Smooth muscle cell of the coronary artery (primary cell): ENCODE measurements around the gene AGPAT2. TPM values are rescaled to one million over a fixed set of nuclear protein-coding genes. Genes with fewer than 3 reads are reported as not detected.

Source experiments
- total RNA-seq: library from RNA; depleted of rRNA; stranded (reverse); fragments of >200 nt; gene quantifications from 2 replicates; pipeline ENCODE4 v1.2.3, GENCODE V29; 2014; ENCODE audit warnings: low replicate concordance

AGPAT2 gene
- total RNA-seq, result 32.1 and 44.6 TPM in 2 replicates

DNA sequence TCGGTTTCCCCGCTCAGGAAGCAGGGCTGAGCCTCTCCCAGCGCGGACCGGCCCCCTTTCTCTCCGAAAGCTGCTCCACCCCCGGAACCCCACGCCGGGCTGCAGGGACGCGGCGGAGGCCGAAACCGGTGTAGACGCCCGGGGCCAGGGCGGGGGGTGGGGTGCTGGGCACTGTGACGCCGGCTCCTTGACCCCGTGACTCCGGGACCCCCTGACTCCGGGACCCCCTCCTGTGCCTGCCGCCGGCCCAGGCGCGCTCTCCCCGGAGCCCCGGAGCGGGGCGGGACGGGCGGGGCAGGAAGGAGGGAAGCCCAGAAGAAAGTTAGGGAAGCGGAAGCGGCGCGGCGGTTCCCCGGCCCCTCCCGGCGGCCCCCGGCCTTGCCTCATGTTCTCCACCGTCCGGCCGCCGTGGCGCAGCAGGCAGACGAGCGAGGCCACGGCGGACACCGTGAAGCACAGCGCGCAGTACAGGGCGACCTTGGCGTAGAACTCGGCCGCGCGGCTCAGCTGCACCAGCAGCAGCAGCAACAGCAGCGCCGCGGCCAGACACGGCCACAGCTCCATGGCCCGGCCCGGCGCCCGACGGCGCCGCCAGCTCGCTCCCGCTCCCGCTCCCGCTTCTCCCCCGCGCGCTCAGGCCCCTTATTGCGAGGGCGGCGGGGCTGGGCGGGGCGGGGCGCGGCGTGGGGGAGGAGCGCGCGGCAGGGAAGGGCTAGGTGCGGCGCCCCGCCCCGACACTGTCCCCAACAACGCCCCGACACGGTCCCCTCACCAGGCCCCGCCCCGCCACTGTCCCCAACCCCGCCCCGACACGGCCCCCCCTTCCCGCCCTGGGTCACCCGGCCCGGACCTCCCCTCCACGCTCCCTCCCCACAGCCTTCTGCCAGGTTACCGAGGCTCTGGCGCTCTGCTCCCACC is at the start of gene AGPAT2:
Gene AGPAT2, minus strand, starts transcription at position 664 of the 918 bp plus-strand sequence. Its CDS starts 100 bp downstream, at position 564.

DNA sequence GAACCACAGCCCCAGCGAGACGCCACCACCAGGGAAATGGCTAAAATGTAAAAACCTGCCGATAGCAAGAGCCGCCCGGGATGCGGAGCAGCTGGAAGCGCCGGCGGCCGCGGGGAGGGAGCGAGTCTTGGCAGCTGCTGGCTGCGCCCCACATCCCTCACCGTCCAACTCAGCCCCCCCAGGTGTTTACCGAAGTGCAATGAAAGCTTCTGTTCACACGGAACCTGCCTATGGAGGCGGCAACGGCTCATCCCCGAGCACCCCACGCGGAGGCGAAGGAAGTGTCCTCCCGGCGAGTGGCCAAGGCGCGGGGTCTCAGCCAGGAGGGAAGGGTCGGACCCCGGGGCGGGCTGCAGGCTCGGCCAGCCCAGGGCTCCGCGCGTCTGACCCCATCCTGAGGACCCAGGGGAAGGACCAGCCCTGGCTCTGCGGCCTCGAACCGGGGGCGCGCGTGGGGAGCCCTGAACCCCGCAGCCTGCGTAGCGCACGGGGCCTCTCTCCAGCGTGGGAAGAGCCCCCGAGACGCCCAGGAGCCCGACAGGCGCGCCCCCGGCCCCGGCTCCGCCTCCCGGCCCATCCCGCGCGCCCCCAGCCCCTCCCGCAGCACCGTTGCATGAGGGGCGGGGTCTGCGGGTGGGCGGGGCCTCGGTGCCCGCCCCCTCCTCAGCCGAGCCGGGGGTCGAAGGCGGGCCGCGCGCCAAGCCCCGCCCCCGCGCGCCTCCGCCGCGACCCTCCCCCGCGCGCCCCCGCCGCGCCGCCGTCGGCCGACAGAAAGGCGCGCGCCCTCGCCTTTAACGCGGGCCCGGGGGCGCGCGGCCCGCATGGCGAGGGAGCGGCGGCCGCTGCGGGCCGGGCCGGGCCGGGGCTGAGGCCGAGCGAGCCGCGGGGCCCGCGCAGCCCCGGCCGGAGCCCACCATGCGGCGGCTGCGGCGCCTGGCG is 24.8 kb upstream of the AGPAT2 start, which contains the start of gene DIPK1B:
Gene DIPK1B, plus strand, starts transcription at position 822 of the 939 bp plus-strand sequence. Its CDS starts 94 bp downstream, at position 916.

DNA sequence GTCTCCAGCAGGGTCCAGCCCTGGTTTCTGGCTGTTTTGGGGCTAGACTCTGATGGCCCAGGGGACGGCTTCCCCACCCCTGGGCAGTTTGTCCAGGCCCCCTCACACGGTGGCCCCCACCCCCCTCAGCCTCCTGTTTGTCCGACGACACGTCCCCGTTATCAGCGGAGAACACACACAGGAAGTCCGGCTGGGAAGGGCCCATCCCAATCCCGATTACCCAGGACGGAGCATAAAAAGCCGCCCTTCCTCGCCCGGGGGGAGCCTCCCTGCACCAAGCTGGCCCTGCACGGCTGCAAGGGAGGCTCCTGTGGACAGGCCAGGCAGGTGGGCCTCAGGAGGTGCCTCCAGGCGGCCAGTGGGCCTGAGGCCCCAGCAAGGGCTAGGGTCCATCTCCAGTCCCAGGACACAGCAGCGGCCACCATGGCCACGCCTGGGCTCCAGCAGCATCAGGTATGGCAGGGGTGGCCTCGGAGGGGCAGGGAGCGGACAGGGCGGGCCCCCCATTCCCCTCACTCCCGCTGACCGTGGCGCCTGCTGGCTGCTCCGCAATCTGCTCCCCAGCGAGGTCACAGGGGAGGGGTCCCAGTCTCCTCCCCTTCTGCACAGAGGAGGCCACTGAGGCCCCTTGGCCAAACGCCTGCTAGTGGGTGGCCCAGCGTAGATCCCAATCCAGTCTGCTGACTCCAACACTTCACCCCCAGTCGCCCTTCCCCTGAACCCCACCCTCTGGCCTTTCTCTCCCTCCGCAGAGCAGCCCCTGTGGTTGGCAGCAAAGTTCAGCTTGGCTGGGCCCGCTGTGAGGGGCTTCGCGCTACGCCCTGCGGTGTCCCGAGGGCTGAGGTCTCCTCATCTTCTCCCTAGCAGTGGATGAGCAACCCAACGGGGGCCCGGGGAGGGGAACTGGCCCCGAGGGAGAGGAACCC is 24.3 kb downstream of the AGPAT2 start, which contains the start of gene EGFL7:
Gene EGFL7, plus strand, starts transcription at position 261 of the 926 bp plus-strand sequence. CDS start 5,367 bp downstream, outside the sequence.

Other genes with a start within 250 kb of the AGPAT2 start
- 2.9 and 3.8 TPM in 2 replicates for gene INPP5E, start 247.6 kb downstream of the AGPAT2 start, total RNA-seq
- 7.0 and 17.8 TPM in 2 replicates for gene SEC16A, start 204.4 kb downstream of the AGPAT2 start, total RNA-seq
- 11.8 and 12.8 TPM in 2 replicates for gene NOTCH1, start 141.4 kb downstream of the AGPAT2 start, total RNA-seq
- gene EGFL7, start 24.5 kb downstream of the AGPAT2 start, total RNA-seq, result 16.5 and 38.5 TPM in 2 replicates
- gene DIPK1B, start 25.1 kb upstream of the AGPAT2 start, total RNA-seq, result 1.1 and 16.6 TPM in 2 replicates
- gene LCN10, start 55.5 kb upstream of the AGPAT2 start, total RNA-seq, result not detected in 2 replicates
- not detected in 2 replicates for gene LCN6, start 61.1 kb upstream of the AGPAT2 start, total RNA-seq
- gene LCN8, start 70.8 kb upstream of the AGPAT2 start, total RNA-seq, result not detected in 2 replicates
- not detected in 2 replicates for gene LCN15, start 77.1 kb upstream of the AGPAT2 start, total RNA-seq
- gene TMEM141, start 103.9 kb upstream of the AGPAT2 start, total RNA-seq, result 36.9 and 88.0 TPM in 2 replicates
- 0.30 and 2.2 TPM in 2 replicates for gene CCDC183, start 108.9 kb upstream of the AGPAT2 start, total RNA-seq
- 45.7 and 60.1 TPM in 2 replicates for gene RABL6, start 120.5 kb upstream of the AGPAT2 start, total RNA-seq
- gene AJM1, start 155.0 kb upstream of the AGPAT2 start, total RNA-seq, result 0.90 and 1.6 TPM in 2 replicates
- gene PHPT1, start 162.0 kb upstream of the AGPAT2 start, total RNA-seq, result 229 and 269 TPM in 2 replicates
- gene MAMDC4, start 164.9 kb upstream of the AGPAT2 start, total RNA-seq, result 0.59 and 0.75 TPM in 2 replicates
- gene EDF1, start 178.9 kb upstream of the AGPAT2 start, total RNA-seq, result 483 and 575 TPM in 2 replicates
- 6.7 and 9.3 TPM in 2 replicates for gene TRAF2, start 199.1 kb upstream of the AGPAT2 start, total RNA-seq